IMR-90 (cell line): ENCODE results near the gene PDE4B. TPM values are rescaled to one million over a fixed set of nuclear protein-coding genes. Genes with fewer than 3 reads are reported as not detected.

Experiments
- ATAC-seq: fragments of 200-7000 bp; cut with Tn5 transposase; 2 replicates; pipeline ENCODE4 v1.9.1; 2020; ENCODE audit warnings: low read depth, mild to moderate bottlenecking, moderate library complexity
- BruUV-seq: library from RNA; stranded (reverse); fragments of 400-500 nt; replicated peaks from 2 replicates; lab custom pipeline; 2021; lab: Mats Ljungman, UMichigan
- CTCF ChIA-PET: fragments of 300-600 bp; formaldehyde crosslinking; extraction: SDS; loops from one replicate; lab custom pipeline; 2021; ENCODE audit warnings: antibody characterized with exemption; lab: Yijun Ruan, JAX
- POLR2A ChIA-PET: fragments of 300-600 bp; sonication (Branson Sonifier 250); formaldehyde crosslinking; loops from one replicate; lab custom pipeline; 2022; ENCODE audit warnings: antibody characterized with exemption; ENCODE audit not compliant: unreplicated experiment; lab: Charles Lee
- DNase-seq: peaks from one replicate; pipeline ENCODE4 v3.0.0; 2013
- H2AFZ ChIP-seq: replicated peaks from 2 replicates; pipeline ENCODE3; 2013; ENCODE audit warnings: low read length, mild to moderate bottlenecking; ENCODE audit not compliant: poor library complexity
- H2AK5ac ChIP-seq: 2 replicates; pipeline ENCODE4 v1.6.1; 2013; ENCODE audit warnings: low read depth, low read length, inconsistent platforms
- H2AK9ac ChIP-seq: replicated peaks from 2 replicates; pipeline ENCODE3; 2013; ENCODE audit warnings: mild to moderate bottlenecking, low read depth, low read length, moderate library complexity; ENCODE audit not compliant: poor library complexity
- H2BK120ac ChIP-seq: 2 replicates; pipeline ENCODE4 v1.6.1; 2013; ENCODE audit warnings: low read depth, low read length, inconsistent platforms
- H2BK15ac ChIP-seq: 3 replicates; pipeline ENCODE4 v1.6.1; 2013; ENCODE audit warnings: low read depth, low read length, inconsistent platforms
- H2BK20ac ChIP-seq: 2 replicates; pipeline ENCODE4 v1.6.1; 2013; ENCODE audit warnings: low read depth, mild to moderate bottlenecking, inconsistent platforms, low read length, moderate library complexity
- H2BK5ac ChIP-seq: 2 replicates; pipeline ENCODE4 v1.6.1; 2013; ENCODE audit warnings: mild to moderate bottlenecking, low read depth, low read length, inconsistent platforms; ENCODE audit not compliant: poor library complexity, severe bottlenecking
- H3K14ac ChIP-seq: replicated peaks from 2 replicates; pipeline ENCODE4 v1.6.1; 2013; ENCODE audit warnings: low read depth, low read length, inconsistent platforms
- H3K18ac ChIP-seq: 2 replicates; pipeline ENCODE4 v1.6.1; 2013; ENCODE audit warnings: low read depth, low read length, control low read depth
- H3K23ac ChIP-seq: 2 replicates; pipeline ENCODE4 v1.6.1; 2013; ENCODE audit warnings: low read depth, low read length, inconsistent platforms
- H3K27ac ChIP-seq: 2 replicates; pipeline ENCODE4 v1.5.1; 2013; ENCODE audit warnings: mild to moderate bottlenecking, control low read depth, low read length; ENCODE audit not compliant: insufficient read depth
- H3K27me3 ChIP-seq: 2 replicates; pipeline ENCODE4 v1.6.1; 2013; ENCODE audit warnings: low read length; ENCODE audit not compliant: control insufficient read depth, insufficient read depth
- H3K36me3 ChIP-seq: 2 replicates; pipeline ENCODE4 v1.6.1; 2013; ENCODE audit warnings: low read length, mixed read lengths; ENCODE audit not compliant: control insufficient read depth, insufficient read depth
- H3K4ac ChIP-seq: 2 replicates; pipeline ENCODE4 v1.6.1; 2013; ENCODE audit warnings: low read depth, low read length, inconsistent platforms
- H3K4me1 ChIP-seq: 2 replicates; pipeline ENCODE4 v1.6.1; 2013; ENCODE audit warnings: low read length, mixed read lengths; ENCODE audit not compliant: control insufficient read depth, insufficient read depth
- H3K4me2 ChIP-seq: 2 replicates; pipeline ENCODE4 v1.6.1; 2013; ENCODE audit warnings: low read depth, mild to moderate bottlenecking, control low read depth, low read length, moderate library complexity
- H3K4me3 ChIP-seq: 2 replicates; pipeline ENCODE4 v1.5.1; 2013; ENCODE audit warnings: low read depth, mild to moderate bottlenecking, control low read depth, low read length, moderate library complexity; ENCODE audit not compliant: insufficient read depth
- H3K56ac ChIP-seq: 2 replicates; pipeline ENCODE4 v1.6.1; 2013; ENCODE audit warnings: low read length, inconsistent platforms; ENCODE audit not compliant: insufficient read depth; ENCODE audit errors: extremely low read depth
- H3K79me1 ChIP-seq, 2 experiments: 2 replicates each; pipeline ENCODE4 v1.6.1; 2013; ENCODE audit warnings: low read length in 2 of 2, inconsistent platforms in 1 of 2, low read depth in 1 of 2
- H3K9ac ChIP-seq: 2 replicates; pipeline ENCODE4 v1.6.1; 2013; ENCODE audit warnings: low read depth, low read length, control low read depth
- H3K9me1 ChIP-seq: 2 replicates; pipeline ENCODE4 v1.6.1; 2013; ENCODE audit warnings: low read length, inconsistent platforms; ENCODE audit not compliant: insufficient read depth
- H3K9me3 ChIP-seq: 2 replicates; pipeline ENCODE4 v1.6.1; 2013; ENCODE audit warnings: low read length; ENCODE audit not compliant: control insufficient read depth, insufficient read depth
- H4K20me1 ChIP-seq: 2 replicates; pipeline ENCODE4 v1.6.1; 2013; ENCODE audit warnings: low read length, inconsistent platforms; ENCODE audit not compliant: insufficient read depth
- H4K5ac ChIP-seq: 2 replicates; pipeline ENCODE4 v1.6.1; 2013; ENCODE audit warnings: mild to moderate bottlenecking, low read depth, low read length, control low read depth
- H4K8ac ChIP-seq, 2 experiments: 2 replicates each; pipeline ENCODE4 v1.6.1; 2013; ENCODE audit warnings: low read depth in 2 of 2, low read length in 2 of 2, control low read depth in 1 of 2, inconsistent platforms in 1 of 2
- H4K91ac ChIP-seq: 2 replicates; pipeline ENCODE4 v1.6.1; 2013; ENCODE audit warnings: low read depth, low read length, inconsistent platforms; ENCODE audit not compliant: insufficient read depth
- BHLHE40 ChIP-seq: fragments of 150-350 bp; IDR thresholded peaks from 2 replicates; pipeline ENCODE4 v1.6.1; 2016; ENCODE audit warnings: mild to moderate bottlenecking, low read depth, low read length
- CHD1 ChIP-seq: IDR thresholded peaks from 2 replicates; pipeline ENCODE4 v1.6.1; 2012; ENCODE audit warnings: low read depth, low read length, improper control_type of control experiment
- FOS ChIP-seq: fragments of 150-350 bp; IDR thresholded peaks from 2 replicates; pipeline ENCODE4 v1.6.1; 2016; ENCODE audit warnings: low read depth, low read length
- MAFK ChIP-seq: IDR thresholded peaks from 2 replicates; pipeline ENCODE4 v1.6.1; 2012; ENCODE audit warnings: low read depth, low read length, improper control_type of control experiment
- NFE2L2 ChIP-seq: fragments of 150-350 bp; IDR thresholded peaks from 2 replicates; pipeline ENCODE4 v1.6.1; 2016; ENCODE audit warnings: low read depth, mild to moderate bottlenecking, low read length
- POLR2A ChIP-seq: IDR thresholded peaks from 2 replicates; pipeline ENCODE4 v1.6.1; 2012; ENCODE audit warnings: mild to moderate bottlenecking, low read depth, low read length
- RAD21 ChIP-seq: IDR thresholded peaks from 2 replicates; pipeline ENCODE4 v1.6.1; 2012; ENCODE audit warnings: low read length, improper control_type of control experiment
- RCOR1 ChIP-seq: IDR thresholded peaks from 2 replicates; pipeline ENCODE4 v1.6.1; 2012; ENCODE audit warnings: mild to moderate bottlenecking, low read length, improper control_type of control experiment; ENCODE audit not compliant: insufficient replicate concordance
- SMC3 ChIP-seq: fragments of 150-350 bp; IDR thresholded peaks from 2 replicates; pipeline ENCODE4 v1.6.1; 2016; ENCODE audit warnings: low read depth, mild to moderate bottlenecking, antibody characterized with exemption, low read length, moderate library complexity
- WGBS, 2 experiments: methylation state at CpG; one replicate each; pipeline versions ENCODE4 v1.1.5 to v1.1.7; 2013; ENCODE audit warnings: missing lambda C conversion rate in 2 of 2; ENCODE audit not compliant: insufficient read length in 1 of 2; ENCODE audit errors: extremely low coverage in 2 of 2; 5-methylcytosine and 5-hydroxymethylcytosine counted together
- dilution Hi-C: fragments of 300-500 bp; cut with HindIII; formaldehyde crosslinking; loops from one replicate; pipeline ENCODE4 v1.14.3; 2018; ENCODE audit warnings: low sequenced_read_pairs; ENCODE audit not compliant: unreplicated experiment
- in situ Hi-C: fragments of 300-500 bp; cut with MboI; formaldehyde crosslinking; loops from 3 replicates; pipeline ENCODE4 v1.14.3; 2019; ENCODE audit warnings: low sequenced_read_pairs, inconsistent platforms, mixed read lengths
- intact Hi-C: fragments of 100-400 bp; cut with micrococcal nuclease; formaldehyde crosslinking; loops from 2 replicates; pipeline ENCODE4 v1.10.0; 2022
- polyA plus RNA-seq, 3 experiments: library from polyadenylated mRNA; depleted of rRNA; stranded (reverse); fragments of >200 nt; gene quantifications; 2 replicates each; pipeline ENCODE4 v1.2.3, GENCODE V29; 2012; ENCODE audit warnings: low replicate concordance in 1 of 3
- total RNA-seq: library from RNA; depleted of rRNA; stranded (reverse); fragments of >200 nt; gene quantifications from 2 replicates; pipeline ENCODE4 v1.2.3, GENCODE V29; 2012
- TF ChIP-seq, protein P1 (sequence below): fragments of 150-350 bp; IDR thresholded peaks from 2 replicates; pipeline ENCODE4 v1.6.1; 2017; ENCODE audit warnings: mild to moderate bottlenecking, antibody characterized with exemption, low read length, low read depth

The PDE4B gene
- total and polyA plus RNA-seq, 2 of the 4 experiments (the other 2 are of a cell fraction), result 5.8 to 21.3 TPM

DNA sequence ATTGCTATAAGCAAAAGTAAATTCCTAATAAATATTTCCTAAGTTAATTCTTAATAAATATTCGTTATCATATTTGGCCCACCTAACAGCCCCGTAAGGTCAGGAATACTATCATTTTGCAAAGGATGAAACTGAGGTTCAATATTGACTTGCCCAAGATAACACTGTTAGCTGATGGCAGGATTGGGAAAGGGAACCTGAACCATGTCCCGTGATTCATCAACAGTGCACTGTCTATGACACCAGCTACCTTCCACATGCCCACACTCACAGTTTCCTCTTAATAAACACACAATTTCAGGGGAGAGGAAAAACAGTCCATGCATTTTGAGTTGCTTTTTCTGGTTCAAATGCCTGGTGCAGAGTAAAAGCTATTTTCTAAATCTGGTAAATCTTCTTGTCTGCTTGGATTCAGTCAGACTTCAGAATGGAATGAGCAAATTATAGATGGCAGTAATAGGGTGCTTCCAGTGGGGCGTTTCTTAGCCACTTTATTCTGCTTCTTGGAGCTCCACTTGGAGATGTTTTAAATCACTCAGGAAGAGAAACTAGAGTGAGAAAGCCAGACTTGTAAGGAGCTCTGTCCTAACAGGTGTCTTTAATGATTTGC lies 354.6 kb downstream of the PDE4B start:
- Histone ChIP-seq H4K8ac (no peak overlapping the region), H3K14ac (no peak overlapping the region), H2BK15ac (no peak overlapping the region), H3K18ac (no peak overlapping the region), H3K79me1 (no peaks in the 10 kb centered on the region), H4K91ac (no peak overlapping the region), H3K9ac (no peak overlapping the region), H3K27ac (no peak overlapping the region), H2BK20ac (no peak overlapping the region), H2BK120ac (no peak overlapping the region), H2AFZ (no peak overlapping the region), H2AK9ac (no peak overlapping the region), H3K4ac (no peak overlapping the region), H2AK5ac (no peak overlapping the region), H4K20me1 (no peaks in the 10 kb centered on the region), H3K4me1 (no peaks in the 10 kb centered on the region), H2BK5ac (no peak overlapping the region), H3K4me3 (no peak overlapping the region), H3K36me3 (no peaks in the 10 kb centered on the region), H3K4me2 (no peak overlapping the region), H3K27me3 (no peaks in the 10 kb centered on the region), H3K23ac (no peak overlapping the region), H3K9me1 (no peaks in the 10 kb centered on the region), H4K5ac (no peak overlapping the region), H3K56ac (no peak overlapping the region), H3K9me3 (no peaks in the 10 kb centered on the region)
- dilution Hi-C loops, result no loop called here
- DNase-seq (no peak), ATAC-seq (no peak)
- BruUV-seq, result no TSS peak
- no CpG with 5 or more reads among the region's 4 CpGs for WGBS, 2 experiments
- CTCF ChIA-PET, result no interaction called here
- in situ Hi-C loops, result no loop called here
- intact Hi-C loops, result no loop called here
- POLR2A ChIA-PET, result no interaction called here
- no peak for TF ChIP-seq POLR2A
- no peak for TF ChIP-seq NFE2L2
- TF ChIP-seq MAFK, result no peak
- no peak for TF ChIP-seq SMC3
- no peak for TF ChIP-seq CHD1
- TF ChIP-seq RCOR1, result no peak
- TF ChIP-seq, protein P1, sequence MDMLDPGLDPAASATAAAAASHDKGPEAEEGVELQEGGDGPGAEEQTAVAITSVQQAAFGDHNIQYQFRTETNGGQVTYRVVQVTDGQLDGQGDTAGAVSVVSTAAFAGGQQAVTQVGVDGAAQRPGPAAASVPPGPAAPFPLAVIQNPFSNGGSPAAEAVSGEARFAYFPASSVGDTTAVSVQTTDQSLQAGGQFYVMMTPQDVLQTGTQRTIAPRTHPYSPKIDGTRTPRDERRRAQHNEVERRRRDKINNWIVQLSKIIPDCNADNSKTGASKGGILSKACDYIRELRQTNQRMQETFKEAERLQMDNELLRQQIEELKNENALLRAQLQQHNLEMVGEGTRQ, result no peak
- TF ChIP-seq FOS, result no peak
- TF ChIP-seq RAD21, result no peak
- TF ChIP-seq BHLHE40, result no peak
